ACC112 (cell line): Measurements from ENCODE around the gene BROX.
A peak's percentile ranks its signal among the peaks of the same experiment; 100 is the strongest.

ENCODE experiments used
- H2AFZ ChIP-seq: fragments of 200-600 bp; sonication (generic); one replicate; pipeline ENCODE4 v1.6.0; 2017; ENCODE audit warnings: antibody characterized with exemption, low read length; ENCODE audit not compliant: unreplicated experiment
- H3K27ac ChIP-seq: fragments of 200-600 bp; sonication (generic); 2 replicates; pipeline ENCODE4 v1.5.1; 2014; ENCODE audit warnings: low read depth, mild to moderate bottlenecking, antibody characterized with exemption, low read length, moderate library complexity
- H3K27me3 ChIP-seq: fragments of 200-600 bp; sonication (generic); 2 replicates; pipeline ENCODE4 v1.6.1; 2014; ENCODE audit warnings: mild to moderate bottlenecking, antibody characterized with exemption, low read length, moderate library complexity, mixed read lengths; ENCODE audit not compliant: insufficient read depth
- H3K36me3 ChIP-seq: fragments of 200-600 bp; sonication (generic); 2 replicates; pipeline ENCODE4 v1.6.1; 2016; ENCODE audit warnings: mild to moderate bottlenecking, antibody characterized with exemption, low read length, moderate library complexity, mixed read lengths; ENCODE audit not compliant: insufficient read depth
- H3K4me1 ChIP-seq: fragments of 200-600 bp; sonication (generic); one replicate; pipeline ENCODE4 v1.6.1; 2016; ENCODE audit warnings: low read length, mixed read lengths; ENCODE audit not compliant: insufficient read depth, unreplicated experiment, control insufficient read depth
- H3K4me3 ChIP-seq: fragments of 200-600 bp; sonication (generic); 2 replicates; pipeline ENCODE4 v1.5.1; 2014; ENCODE audit warnings: mild to moderate bottlenecking, low read depth, low read length
- H3K79me2 ChIP-seq: fragments of 200-600 bp; sonication (generic); one replicate; pipeline ENCODE4 v1.6.0; 2016; ENCODE audit warnings: low read length; ENCODE audit not compliant: control insufficient read depth, unreplicated experiment, insufficient read depth

The BROX gene

DNA sequence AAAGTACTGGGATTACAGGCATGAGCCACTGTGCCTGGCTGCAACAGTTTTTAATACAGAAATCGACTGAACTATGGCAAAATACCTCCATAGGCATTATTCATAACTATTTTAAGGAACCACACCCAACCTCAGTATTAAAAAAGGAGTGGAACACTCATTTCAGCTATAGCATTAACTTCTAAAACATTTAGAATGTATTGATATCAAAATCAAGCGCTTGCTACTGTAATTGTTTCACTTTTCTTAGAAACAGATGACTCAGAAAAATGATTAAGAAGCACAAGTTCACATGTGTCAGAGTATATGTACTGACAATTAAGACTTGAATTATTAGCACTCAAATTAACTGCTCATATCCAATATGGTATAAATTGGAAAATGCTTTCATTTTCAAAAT lies 15.2 kb upstream of the BROX start:
- Histone ChIP-seq H3K79me2 (peaks cover 49% of the 10 kb centered on the region), H3K27me3 (no peaks in the 10 kb centered on the region), H3K36me3 (peaks cover 29% of the 10 kb centered on the region), H3K4me1 (no peaks in the 10 kb centered on the region), H2AFZ (no peak overlapping the region), H3K4me3 (no peak overlapping the region), H3K27ac (no peak overlapping the region)

DNA sequence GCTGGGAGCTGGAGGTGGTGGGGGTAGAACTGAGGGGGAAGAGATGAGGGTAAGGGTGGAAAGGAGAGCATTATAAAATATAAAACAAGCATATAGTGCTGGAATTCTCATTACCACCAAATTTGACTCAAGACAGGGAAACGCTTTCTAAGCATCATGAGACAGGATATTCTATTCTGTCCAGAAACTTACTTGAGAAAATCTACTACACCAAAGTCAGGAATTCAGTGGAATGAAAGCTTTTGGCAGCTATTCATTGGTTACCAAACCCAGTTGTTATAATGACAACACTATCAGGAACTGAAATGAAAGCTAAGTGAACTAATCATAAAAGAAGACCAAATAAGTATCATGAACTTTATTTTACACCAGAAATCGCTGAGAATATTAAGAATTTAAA lies 14.5 kb upstream of the BROX start:
- H3K36me3 ChIP-seq, result peaks cover 35% of the 10 kb centered on the region
- no peaks in the 10 kb centered on the region for H3K27me3 ChIP-seq
- peaks cover 53% of the 10 kb centered on the region for H3K79me2 ChIP-seq
- H2AFZ ChIP-seq, result no peak overlapping the region
- no peak overlapping the region for H3K4me3 ChIP-seq
- peak overlapping the region; percentile 20; the same call in 1 of the 2 replicates for H3K27ac ChIP-seq
- H3K4me1 ChIP-seq, result no peaks in the 10 kb centered on the region

DNA sequence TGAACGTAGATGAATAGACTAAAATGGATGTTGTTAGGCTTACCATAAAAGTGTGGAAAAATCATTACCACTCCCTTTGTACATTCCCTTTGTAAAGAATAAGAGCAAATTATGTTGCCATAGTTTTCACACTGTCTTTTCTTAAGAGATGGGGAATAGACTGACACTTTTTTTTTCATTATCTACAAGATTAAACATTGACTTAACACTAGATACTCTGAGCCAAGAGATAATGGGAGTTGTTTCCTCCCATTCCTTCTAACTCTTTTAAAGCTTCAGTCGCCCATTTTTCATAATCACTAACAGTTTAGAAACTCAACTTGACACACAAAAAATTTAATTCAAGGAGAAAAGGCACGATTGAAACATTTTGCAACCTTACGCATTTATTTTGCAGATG lies 10.2 kb upstream of the BROX start:
- Histone ChIP-seq H2AFZ (no peak overlapping the region), H3K27me3 (no peaks in the 10 kb centered on the region), H3K4me3 (no peak overlapping the region), H3K27ac (no peak overlapping the region), H3K4me1 (no peaks in the 10 kb centered on the region), H3K79me2 (peaks cover 69% of the 10 kb centered on the region), H3K36me3 (peaks cover 62% of the 10 kb centered on the region)

- no peak overlapping the region for H2AFZ ChIP-seq
- no peak overlapping the region for H3K4me3 ChIP-seq
- H3K79me2 ChIP-seq, result peaks cover 82% of the 10 kb centered on the region
- H3K4me1 ChIP-seq, result no peaks in the 10 kb centered on the region
- no peaks in the 10 kb centered on the region for H3K27me3 ChIP-seq
- H3K27ac ChIP-seq, result no peak overlapping the region
- peaks cover 55% of the 10 kb centered on the region for H3K36me3 ChIP-seq
These were observed 8.1 kb upstream of the BROX start for GRCh38 chr1:222704260-222704659.

DNA sequence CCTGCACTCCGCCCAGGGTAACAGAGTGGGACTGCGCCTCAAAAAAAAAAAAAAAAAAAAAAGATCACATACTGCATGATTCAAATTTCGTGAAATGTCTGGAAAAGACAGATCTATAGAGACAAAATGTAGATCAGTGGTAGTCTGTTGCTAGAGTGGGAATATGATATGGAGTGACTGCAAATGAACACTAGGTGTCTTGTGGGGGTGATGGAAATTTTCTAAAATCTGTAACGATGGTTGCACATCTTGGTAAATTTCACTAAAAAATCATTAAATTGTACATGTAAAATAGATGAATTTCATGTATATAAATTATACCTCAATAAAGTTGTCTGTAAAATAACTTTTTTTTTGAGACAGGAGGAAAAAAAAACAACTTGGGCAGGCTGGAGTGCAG lies 5.5 kb upstream of the BROX start:
- Histone ChIP-seq H3K4me3 (no peak overlapping the region), H2AFZ (no peak overlapping the region), H3K4me1 (peaks cover 12% of the 10 kb centered on the region), H3K79me2 (peaks cover 98% of the 10 kb centered on the region), H3K27me3 (no peaks in the 10 kb centered on the region), H3K27ac (no peak overlapping the region), H3K36me3 (peaks cover 42% of the 10 kb centered on the region)

GRCh38 chr1:222709700-222710153 lies 2.6 kb upstream of the BROX start:
- Histone ChIP-seq H2AFZ (no peak overlapping the region), H3K4me3 (peak overlapping the region; percentile 89), H3K36me3 (peaks cover 14% of the 10 kb centered on the region), H3K27me3 (no peaks in the 10 kb centered on the region), H3K4me1 (peaks cover 12% of the 10 kb centered on the region), H3K79me2 (peaks cover 87% of the 10 kb centered on the region), H3K27ac (no peak overlapping the region; the same call in 1 of the 2 replicates)

DNA sequence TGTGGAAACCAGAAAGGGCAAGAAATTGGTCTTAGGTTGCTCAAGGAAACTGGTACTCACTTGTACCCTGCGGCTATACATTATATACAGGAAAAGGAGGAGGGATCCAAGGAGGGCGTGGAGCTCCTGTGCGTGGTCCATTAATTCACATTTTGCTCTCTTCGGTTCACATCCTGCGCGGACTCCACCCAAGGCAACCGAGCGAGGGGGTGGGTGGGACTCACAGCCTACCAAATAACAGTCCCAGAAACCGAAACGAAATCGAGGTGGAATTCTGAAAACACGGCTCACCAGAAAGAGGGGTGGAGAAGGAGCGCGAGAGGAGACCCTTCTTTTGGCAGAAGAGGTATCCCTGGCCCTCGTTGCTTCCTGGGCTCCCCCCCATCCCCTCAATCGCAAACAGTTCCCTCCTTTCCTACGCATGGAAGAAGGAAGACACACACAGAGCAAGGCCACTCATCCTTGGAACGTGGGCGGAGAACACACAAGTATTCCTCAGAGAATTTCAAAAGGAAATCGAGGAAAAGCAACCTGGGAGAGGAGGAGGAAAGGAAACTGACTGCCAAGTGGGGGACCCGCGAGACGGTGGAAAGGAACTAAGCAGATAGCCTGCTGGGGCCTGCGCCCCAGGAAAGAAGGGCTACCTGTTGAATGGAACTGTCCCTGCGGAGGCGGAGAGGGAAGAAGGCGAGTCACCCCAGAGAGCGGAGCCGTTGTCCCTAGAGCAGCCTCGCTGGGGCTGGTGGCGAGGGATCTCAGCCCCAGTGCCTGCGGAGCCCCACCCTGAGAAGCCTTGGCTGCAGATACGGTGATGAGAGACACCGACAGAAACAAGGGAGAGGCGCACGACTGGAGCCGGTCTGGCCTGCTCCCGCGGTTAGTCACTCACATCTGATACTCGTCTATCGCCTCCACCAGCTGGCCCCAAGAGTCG lies 778 bp upstream of the BROX start:
- Histone ChIP-seq H3K36me3 (peaks cover 4% of the 10 kb centered on the region; the same call in 1 of the 2 replicates), H2AFZ (peak overlapping the region; percentile 11), H3K4me3 (peak overlapping the region; percentile 89), H3K27me3 (no peaks in the 10 kb centered on the region), H3K4me1 (peaks cover 12% of the 10 kb centered on the region), H3K27ac (peak overlapping the region; percentile 74), H3K79me2 (peaks cover 74% of the 10 kb centered on the region)

DNA sequence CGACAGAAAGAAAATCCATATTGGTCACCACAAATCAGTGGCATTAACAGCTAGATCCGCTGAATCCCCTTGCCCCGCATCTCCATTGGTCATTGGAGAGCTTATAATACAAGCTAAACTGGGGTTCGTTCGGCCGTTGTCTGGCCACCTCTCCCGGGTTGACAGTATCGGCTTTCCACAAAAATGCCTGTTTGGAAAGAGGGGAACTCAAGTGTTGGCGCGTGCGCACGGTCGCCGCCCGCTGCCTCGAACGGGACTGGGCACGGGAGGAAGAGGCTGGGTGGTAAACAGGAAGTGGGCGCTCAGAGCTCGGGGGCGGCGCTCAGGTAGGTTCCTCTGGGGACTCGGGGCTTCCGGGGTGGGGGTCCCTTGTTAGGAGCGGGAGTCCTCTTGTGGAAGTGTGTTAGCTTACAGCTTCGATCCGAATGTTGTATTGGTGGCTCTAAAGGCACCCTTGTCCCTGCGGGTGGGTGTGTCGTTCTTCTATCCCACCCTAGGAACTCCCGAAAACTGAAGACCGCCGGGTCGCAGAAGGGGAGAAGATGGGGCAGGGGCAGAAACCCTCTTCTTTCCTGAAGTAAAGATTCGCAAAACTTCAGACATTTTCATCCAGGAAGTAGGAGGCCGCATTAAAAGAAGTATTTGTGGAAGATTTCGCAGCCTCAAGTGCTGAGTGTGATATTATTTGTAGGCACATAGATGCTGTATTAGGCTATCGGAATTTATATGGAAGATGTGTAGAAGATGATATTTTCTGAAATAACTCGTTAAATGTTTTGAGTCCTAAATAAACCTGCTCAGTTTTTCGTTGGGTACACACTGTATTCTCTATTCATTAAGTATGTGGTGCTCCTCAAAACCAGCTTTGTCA lies 962 bp downstream of the BROX start:
- Histone ChIP-seq H3K27ac (peak overlapping the region; percentile 95), H3K36me3 (peaks cover 13% of the 10 kb centered on the region), H2AFZ (peak overlapping the region; percentile 98), H3K27me3 (no peaks in the 10 kb centered on the region), H3K4me3 (peak overlapping the region; percentile 89), H3K79me2 (peaks cover 59% of the 10 kb centered on the region), H3K4me1 (peaks cover 12% of the 10 kb centered on the region)

DNA sequence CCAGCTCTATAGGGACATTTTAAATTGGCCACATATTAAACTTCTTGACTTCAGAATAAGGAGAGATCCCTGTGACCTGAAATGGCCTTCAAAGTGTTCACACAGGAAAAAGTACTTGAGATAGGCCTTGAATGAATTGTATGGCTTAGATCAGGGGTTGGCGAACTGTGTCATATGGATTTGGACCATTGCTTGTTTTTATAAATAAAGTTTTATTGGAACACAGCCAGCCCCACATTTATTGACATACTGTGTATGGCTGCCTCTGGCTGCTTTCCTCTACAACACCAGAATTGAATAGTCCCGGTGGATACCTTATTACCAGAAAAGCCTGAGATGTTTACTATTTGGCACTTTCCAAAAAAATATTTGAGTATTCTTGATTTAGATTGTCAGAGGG lies 4.0 kb downstream of the BROX start:
- peaks cover 32% of the 10 kb centered on the region for H3K36me3 ChIP-seq
- peaks cover 28% of the 10 kb centered on the region for H3K79me2 ChIP-seq
- no peaks in the 10 kb centered on the region for H3K27me3 ChIP-seq
- H2AFZ ChIP-seq, result no peak overlapping the region
- no peak overlapping the region for H3K4me3 ChIP-seq
- H3K4me1 ChIP-seq, result no peaks in the 10 kb centered on the region
- H3K27ac ChIP-seq, result no peak overlapping the region

- Histone ChIP-seq H3K79me2 (no peaks in the 10 kb centered on the region), H3K4me3 (no peak overlapping the region), H3K27ac (no peak overlapping the region), H3K4me1 (no peaks in the 10 kb centered on the region), H3K36me3 (peaks cover 60% of the 10 kb centered on the region), H2AFZ (no peak overlapping the region), H3K27me3 (no peaks in the 10 kb centered on the region)
These were observed 16.4 kb downstream of the BROX start for GRCh38 chr1:222728746-222729145.
